ENCODE data around the gene KIF3B. TPM values are rescaled to one million over a fixed set of nuclear protein-coding genes. Genes with fewer than 3 reads are reported as not detected.

Gene KIF3B
- total RNA-seq, 2 donors from 2014 or later, result 22.6 to 23.5 TPM

DNA sequence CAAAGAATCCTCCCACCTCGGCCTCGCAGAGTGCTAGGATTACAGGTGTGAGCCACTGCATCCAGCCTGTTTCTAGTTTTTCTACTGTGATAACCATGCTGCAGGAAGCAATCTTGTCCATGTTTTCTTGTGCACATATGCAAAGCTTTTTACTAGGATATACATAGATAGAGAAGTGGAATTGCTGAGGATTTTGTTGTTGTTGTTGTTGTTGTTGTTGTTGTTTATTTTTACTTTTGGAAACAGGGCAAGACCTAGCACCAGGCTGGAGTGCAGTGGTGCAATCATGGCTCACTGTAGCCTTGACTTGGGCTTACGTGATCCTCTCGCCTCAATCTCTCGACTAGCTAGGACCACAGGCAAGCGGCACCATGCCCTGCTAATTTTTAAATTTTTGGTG is 23.2 kb downstream of the KIF3B start:
- no peaks in the 10 kb centered on the region for H3K4me1 ChIP-seq (replicated peaks)
- 96% methylated on average over 6 of the region's 6 CpGs for WGBS
- no peak overlapping the region for H3K27ac ChIP-seq
- intact Hi-C loops (cut with DNase I), result no loop called here
- H3K27me3 ChIP-seq (replicated peaks; ENCODE audit: insufficient read depth), result no peaks in the 10 kb centered on the region
- no peak for DNase-seq (ENCODE audit: low spot score)
- H3K9me3 ChIP-seq, result no peaks in the 10 kb centered on the region
- H3K36me3 ChIP-seq, result no peaks in the 10 kb centered on the region
- no peak for TF ChIP-seq POLR2AphosphoS5 (IDR thresholded peaks at IDR 0.05)
- TF ChIP-seq POLR2A (IDR thresholded peaks at IDR 0.05), result no peak
- TF ChIP-seq, protein P1, sequence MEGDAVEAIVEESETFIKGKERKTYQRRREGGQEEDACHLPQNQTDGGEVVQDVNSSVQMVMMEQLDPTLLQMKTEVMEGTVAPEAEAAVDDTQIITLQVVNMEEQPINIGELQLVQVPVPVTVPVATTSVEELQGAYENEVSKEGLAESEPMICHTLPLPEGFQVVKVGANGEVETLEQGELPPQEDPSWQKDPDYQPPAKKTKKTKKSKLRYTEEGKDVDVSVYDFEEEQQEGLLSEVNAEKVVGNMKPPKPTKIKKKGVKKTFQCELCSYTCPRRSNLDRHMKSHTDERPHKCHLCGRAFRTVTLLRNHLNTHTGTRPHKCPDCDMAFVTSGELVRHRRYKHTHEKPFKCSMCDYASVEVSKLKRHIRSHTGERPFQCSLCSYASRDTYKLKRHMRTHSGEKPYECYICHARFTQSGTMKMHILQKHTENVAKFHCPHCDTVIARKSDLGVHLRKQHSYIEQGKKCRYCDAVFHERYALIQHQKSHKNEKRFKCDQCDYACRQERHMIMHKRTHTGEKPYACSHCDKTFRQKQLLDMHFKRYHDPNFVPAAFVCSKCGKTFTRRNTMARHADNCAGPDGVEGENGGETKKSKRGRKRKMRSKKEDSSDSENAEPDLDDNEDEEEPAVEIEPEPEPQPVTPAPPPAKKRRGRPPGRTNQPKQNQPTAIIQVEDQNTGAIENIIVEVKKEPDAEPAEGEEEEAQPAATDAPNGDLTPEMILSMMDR (IDR thresholded peaks at IDR 0.05), result no peak
- no peak overlapping the region for H3K4me3 ChIP-seq

DNA sequence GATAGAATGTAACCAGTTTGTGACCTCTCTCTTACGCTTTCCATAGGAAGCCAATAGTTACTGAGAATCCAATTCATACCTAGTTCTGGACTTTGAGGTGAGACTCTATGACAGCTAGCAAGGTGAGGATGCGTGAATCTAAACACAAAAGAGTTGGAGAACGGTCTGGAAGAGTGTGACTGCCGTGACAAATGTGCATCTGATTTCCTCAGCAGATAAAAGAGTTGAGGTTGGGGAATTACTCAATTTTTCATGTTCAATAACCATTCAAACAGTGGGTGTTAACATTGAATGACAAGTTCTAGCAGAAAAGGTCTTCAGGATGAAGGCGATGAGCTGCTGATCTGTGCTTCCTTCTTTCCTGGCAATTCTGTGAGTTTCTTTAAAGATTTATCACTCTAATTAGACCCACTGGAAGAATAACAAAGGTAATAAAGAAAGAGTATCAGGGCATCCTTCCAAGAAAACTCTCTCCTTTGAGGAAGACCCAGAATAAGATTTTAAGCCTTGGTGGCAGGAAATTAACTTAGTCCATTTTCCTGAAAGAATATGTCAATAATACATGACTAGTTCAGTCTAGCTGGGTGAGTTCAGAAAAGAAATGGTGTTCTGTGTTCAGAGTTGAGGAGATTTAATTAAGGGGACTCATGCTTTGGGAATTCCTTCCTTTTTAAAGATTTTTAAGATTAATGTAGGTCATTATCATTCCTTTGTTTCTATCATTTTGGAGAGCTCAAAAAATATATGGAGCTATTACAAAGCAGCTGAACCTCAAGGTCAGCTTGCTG is 24.5 kb downstream of the KIF3B start:
- Histone ChIP-seq H3K27me3 (replicated peaks; ENCODE audit: insufficient read depth) (no peaks in the 10 kb centered on the region), H3K4me3 (no peak overlapping the region), H3K27ac (no peak overlapping the region), H3K4me1 (replicated peaks) (no peaks in the 10 kb centered on the region), H3K36me3 (no peaks in the 10 kb centered on the region), H3K9me3 (no peaks in the 10 kb centered on the region)
- TF ChIP-seq, protein P1 (IDR thresholded peaks at IDR 0.05), result no peak
- TF ChIP-seq POLR2AphosphoS5 (IDR thresholded peaks at IDR 0.05), result no peak
- no peak for DNase-seq (ENCODE audit: low spot score)
- intact Hi-C loops (cut with DNase I), result no loop called here
- WGBS, result 61% methylated on average over 5 of the region's 5 CpGs

DNA sequence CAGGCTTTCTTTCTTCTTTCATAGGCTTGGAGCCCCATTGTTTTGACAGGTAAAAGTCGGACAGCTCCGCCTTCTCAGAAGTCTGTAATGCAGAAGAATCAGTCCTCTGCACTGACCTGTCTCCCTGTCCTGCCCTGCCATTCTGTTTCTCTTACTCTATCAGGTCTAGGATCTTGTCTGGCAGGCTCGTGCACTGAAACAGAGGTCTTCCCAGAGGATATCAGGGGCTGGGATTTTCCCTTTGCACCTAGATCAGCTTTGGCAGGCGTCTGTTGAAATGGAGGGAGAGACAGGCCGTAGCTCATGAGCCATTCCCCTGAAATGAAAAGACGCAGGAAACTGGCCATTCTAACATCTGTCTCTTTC is 25.0 kb downstream of the KIF3B start:
- Histone ChIP-seq H3K9me3 (no peaks in the 10 kb centered on the region), H3K27me3 (replicated peaks; ENCODE audit: insufficient read depth) (no peaks in the 10 kb centered on the region), H3K4me3 (no peak overlapping the region), H3K36me3 (no peaks in the 10 kb centered on the region), H3K27ac (no peak overlapping the region), H3K4me1 (replicated peaks) (no peaks in the 10 kb centered on the region)
- intact Hi-C loops (cut with DNase I), result no loop called here
- WGBS, result 48% methylated on average over 6 of the region's 6 CpGs
- TF ChIP-seq POLR2AphosphoS5 (IDR thresholded peaks at IDR 0.05), result no peak
- TF ChIP-seq POLR2A (IDR thresholded peaks at IDR 0.05), result no peak
- TF ChIP-seq, protein P1 (IDR thresholded peaks at IDR 0.05), result no peak
- no peak for DNase-seq (ENCODE audit: low spot score)

DNA sequence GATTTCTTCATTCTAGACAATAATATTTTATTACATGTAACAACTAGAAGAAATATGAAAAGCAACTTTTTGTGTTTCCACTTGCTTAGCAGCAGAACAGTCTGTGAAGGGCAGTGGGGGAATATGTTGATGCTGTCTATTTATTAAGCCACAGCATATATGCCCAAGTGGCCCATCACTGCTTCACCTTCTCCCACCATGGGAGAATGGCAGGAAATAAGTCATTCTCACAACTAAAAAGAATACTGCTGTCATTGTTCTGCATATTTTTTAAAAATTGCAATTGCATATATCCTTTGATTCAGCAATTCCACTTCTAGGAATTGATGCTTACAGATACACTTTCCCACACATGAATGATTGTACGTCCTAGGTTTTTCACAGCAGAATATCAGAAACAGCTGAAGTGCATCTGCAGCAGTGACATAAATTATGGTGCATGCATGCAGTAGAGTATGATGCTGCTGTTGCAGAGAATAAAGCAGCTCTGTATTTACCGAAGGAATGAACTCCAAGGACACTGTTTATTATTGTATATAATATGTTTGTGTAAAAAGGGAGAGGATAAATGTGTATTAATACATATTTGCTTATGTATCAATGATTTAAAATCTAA is 26.8 kb downstream of the KIF3B start:
- intact Hi-C loops (cut with DNase I), result no loop called here
- WGBS, result 73% methylated on average over 2 of the region's 2 CpGs
- no peaks in the 10 kb centered on the region for H3K36me3 ChIP-seq
- H3K9me3 ChIP-seq, result no peaks in the 10 kb centered on the region
- DNase-seq (ENCODE audit: low spot score), result no peak
- no peaks in the 10 kb centered on the region for H3K4me1 ChIP-seq (replicated peaks)
- H3K27me3 ChIP-seq (replicated peaks; ENCODE audit: insufficient read depth), result no peaks in the 10 kb centered on the region
- TF ChIP-seq POLR2AphosphoS5 (IDR thresholded peaks at IDR 0.05) (no peak), POLR2A (IDR thresholded peaks at IDR 0.05) (no peak)
- TF ChIP-seq, protein P1 (IDR thresholded peaks at IDR 0.05), result no peak
- H3K4me3 ChIP-seq, result no peak overlapping the region
- no peak overlapping the region for H3K27ac ChIP-seq
